ENCODE data around the gene TBX6.
A peak's percentile ranks its signal among the peaks of the same experiment; 100 is the strongest.

TBX6 gene

DNA sequence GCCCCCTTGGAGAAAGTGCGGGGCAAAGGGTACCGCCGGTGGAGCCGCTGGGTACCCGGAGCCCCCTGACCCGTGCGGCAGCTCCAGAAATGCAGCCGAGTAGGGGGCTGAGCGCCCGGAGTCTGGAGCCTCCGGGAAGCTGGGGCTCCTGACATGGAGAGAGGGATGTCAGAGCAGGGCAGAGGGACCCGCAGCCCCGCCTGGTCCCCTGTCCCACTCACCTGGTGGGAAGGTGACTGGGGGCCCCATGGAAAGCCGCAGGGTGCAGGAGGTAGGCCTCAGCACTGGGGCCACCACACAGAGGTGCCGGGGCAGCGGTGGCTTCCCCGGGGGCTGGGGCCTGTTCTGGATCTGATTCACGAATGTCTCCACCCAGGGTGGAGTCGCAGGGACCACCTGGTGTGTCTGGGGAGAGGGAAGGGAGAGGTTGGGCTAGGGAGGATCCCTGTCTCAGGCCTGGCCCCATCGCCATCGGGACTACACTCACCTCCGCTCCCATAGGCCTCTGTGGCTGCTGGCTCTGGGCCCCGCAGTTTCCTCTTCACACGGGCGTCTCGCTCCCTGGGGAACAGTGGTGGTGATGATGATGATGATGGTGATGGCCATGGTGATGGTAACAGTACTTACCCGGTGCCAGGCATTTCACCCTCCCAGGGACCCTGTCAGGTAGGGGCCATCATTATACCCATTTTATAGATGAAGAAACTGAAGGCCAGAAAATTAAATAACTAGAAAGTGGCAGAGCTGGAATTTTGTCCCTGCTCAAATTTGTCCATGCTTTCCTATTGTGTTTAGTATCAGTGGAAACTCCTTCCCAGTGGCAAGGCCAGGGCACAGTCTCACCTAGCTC lies 5.2 kb downstream of the TBX6 start:
- DNase-seq (ENCODE audit: low read depth) = no peak

- DNase-seq (ENCODE audit: low read depth) = no peak
Measured at GRCh38 chr16:30085820-30086219, 5.9 kb downstream of the TBX6 start.

DNA sequence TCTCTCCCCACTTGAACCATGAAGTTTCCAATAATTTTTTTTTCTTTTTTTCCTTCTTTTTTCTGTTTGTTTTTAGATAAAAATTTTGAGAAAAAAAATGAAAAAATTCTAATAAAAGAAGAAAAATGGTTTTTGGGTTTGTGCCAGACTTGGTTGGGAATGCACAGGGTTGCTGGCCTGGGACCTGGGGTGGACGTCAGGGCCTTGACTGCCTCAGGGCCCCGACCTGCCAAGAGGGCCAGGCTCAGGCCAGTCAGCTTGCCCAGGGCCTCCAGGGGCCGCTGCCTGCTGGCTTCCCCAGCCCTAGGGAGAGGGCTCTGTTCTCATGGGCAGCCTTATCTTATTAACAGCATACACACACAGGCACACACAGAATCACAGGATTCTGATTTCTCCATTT lies 6.5 kb downstream of the TBX6 start:
- DNase-seq (ENCODE audit: low read depth) = no peak

GRCh38 chr16:30084816-30085159 lies 6.9 kb downstream of the TBX6 start:
- DNase-seq (ENCODE audit: low read depth) = no peak

DNA sequence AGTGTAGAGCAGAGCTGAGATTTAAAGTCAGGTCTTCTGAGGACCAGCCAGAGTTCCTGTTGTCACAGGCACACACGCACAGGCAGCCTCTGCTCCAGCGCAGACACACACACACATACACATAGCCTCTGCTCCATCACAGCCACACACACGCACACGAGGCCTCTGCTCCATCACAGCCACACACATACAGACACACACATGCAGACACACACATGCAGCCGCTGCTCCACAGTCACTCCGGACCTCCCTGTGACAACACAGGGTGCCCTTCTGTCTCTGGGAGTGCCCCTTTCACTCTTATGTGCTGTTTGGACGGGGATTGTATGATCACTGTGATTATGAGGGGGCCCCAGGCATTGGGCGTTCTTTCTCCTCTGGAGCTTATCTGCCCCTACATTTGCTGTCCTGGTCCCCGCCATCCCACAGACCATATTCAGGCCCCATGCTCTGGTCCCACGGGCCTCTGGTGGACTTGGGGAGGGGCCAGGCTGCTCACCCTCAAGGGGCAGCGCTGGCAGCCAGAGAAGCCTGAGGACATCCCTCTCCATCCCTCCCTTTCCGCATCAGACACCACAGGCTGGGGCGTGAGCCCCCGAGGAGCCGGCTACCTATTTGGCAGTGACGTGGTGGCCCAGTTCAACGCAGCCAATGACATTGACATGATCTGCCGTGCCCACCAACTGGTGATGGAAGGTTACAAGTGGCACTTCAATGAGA lies 7.5 kb downstream of the TBX6 start:
- no peak for DNase-seq (ENCODE audit: low read depth)

- DNase-seq (ENCODE audit: low read depth) = no peak
Measured at GRCh38 chr16:30083216-30084055, 8.3 kb downstream of the TBX6 start.

DNA sequence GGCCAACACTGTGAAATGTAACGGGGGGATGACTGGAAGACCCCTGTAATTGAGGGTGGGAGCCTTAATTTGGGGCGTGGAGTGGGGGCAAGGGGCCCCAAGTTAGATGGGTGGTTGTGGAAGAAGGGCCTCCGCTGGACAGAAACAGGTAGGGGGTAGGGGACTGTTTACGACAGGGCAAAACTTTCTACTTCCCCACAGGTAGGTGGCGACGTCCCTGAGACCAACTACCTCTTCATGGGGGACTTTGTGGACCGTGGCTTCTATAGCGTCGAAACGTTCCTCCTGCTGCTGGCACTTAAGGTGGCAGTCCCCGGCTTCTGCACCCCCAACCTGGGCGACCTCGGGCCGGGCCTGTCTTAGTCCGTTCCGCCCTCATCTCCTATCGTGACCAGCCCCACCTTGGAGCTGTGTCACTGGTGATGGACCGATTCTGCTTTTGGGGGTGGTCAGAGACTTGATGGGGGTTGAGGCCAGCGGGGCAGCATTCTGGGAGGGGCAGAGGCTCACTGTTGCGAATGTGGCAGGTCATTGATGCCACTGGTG lies 9.1 kb downstream of the TBX6 start:
- no peak for DNase-seq (ENCODE audit: low read depth)

GRCh38 chr16:30079480-30079879 lies 12.2 kb downstream of the TBX6 start:
- DNase-seq (ENCODE audit: low read depth) = no peak

GRCh38 chr16:30078744-30079143 lies 13.0 kb downstream of the TBX6 start:
- no peak for DNase-seq (ENCODE audit: low read depth)

GRCh38 chr16:30077656-30078055 lies 14.1 kb downstream of the TBX6 start:
- no peak for DNase-seq (ENCODE audit: low read depth)

DNA sequence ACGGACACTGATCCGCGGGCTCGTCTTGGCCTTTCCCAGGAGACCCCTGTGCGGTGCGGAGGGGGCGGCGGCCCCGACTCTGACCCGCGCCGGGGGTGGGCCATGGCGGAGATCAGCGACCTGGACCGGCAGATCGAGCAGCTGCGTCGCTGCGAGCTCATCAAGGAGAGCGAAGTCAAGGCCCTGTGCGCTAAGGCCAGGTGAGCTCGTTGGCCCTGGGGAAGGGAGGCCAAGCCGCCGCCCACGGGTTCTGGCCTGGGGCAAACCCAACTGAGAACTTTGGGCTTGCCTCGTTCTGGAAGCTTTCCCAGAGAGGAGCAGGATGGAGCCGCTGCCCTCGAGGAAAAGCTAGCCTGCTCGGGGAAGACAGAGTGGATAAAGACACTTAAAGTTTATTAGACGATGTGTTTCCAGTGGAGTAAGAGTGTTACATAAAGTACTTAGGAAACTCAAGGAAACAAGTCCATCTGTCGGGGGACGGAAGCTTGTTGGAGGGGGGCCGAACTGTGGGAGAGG lies 15.4 kb downstream of the TBX6 start:
- DNase-seq (ENCODE audit: low read depth) = no peak

DNA sequence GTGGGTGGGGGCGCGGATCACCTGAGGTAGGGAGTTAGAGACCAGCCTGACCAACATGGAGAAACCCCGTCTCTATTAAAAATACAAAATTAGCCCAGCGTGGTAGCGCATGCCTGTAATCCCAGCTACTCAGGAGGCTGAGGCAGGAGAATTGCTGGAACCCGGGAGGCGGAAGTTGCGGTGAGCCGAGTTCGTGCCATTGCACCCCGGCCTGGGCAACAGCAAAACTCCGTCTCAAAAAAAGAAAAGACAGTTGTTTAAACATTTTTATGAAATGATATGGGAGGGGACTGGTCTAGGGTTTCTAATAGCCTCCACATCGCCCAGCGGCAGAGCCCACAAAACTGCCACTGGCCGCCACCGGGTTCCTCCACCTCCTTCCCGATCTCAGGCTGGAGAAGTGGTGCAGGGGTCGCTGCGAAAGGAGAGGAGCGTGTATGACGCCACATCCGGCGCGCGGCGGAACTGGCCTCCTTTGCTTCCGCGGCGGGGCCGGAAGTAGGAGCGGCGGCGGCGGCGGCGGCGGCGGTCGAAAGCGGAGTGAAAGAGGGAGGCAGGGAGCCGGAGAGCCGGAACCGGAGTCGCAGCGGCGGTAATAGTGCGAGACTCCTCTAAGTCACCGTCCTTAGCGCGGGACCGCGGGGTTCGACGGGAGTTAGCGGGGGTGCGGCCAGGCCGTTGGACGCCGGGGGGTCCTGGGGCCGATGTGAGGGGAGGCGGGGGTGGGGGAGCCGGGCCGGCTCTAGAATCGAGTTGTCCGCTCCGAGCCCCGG lies 16.0 kb downstream of the TBX6 start, which contains the start of gene PPP4C:
Gene PPP4C, plus strand, starts transcription at position 492 of the 773 bp plus-strand sequence. CDS start 384 bp downstream, outside the sequence.
- DNase-seq (ENCODE audit: low read depth) = peak; percentile 84

- DNase-seq (ENCODE audit: low read depth) = no peak
Measured at GRCh38 chr16:30070490-30070889, 21.2 kb downstream of the TBX6 start.

- no peak for DNase-seq (ENCODE audit: low read depth)
Measured at GRCh38 chr16:30069611-30070462, 21.9 kb downstream of the TBX6 start.

DNA sequence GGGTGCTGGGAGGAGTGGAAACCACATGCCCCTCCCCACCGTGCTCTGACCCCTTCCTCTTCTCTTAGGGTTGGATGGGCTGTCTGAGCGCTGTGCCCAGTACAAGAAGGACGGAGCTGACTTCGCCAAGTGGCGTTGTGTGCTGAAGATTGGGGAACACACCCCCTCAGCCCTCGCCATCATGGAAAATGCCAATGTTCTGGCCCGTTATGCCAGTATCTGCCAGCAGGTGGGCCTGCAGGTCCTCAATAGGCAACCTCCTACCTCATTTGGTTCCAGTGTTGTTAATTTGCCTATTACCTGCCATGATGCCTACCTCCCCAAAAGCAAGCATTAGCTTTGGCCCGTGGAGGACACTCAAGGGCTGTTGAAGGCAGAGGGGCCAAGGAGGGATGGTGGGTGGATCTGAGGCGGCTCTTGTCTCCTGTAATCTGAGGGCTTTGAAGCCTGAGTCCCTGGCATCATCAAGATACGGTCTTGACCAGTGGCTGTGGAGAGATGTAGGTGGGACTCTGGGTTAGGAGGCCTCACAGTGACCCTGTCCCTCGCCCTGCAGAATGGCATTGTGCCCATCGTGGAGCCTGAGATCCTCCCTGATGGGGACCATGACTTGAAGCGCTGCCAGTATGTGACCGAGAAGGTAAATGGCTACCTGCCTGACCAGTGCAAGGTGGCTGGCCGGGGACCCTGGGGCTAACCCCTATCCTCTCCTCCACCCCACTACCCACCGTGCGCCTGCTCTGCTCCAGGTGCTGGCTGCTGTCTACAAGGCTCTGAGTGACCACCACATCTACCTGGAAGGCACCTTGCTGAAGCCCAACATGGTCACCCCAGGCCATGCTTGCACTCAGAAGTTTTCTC lies 22.7 kb downstream of the TBX6 start:
- peak; percentile 38 for DNase-seq (ENCODE audit: low read depth)

DNA sequence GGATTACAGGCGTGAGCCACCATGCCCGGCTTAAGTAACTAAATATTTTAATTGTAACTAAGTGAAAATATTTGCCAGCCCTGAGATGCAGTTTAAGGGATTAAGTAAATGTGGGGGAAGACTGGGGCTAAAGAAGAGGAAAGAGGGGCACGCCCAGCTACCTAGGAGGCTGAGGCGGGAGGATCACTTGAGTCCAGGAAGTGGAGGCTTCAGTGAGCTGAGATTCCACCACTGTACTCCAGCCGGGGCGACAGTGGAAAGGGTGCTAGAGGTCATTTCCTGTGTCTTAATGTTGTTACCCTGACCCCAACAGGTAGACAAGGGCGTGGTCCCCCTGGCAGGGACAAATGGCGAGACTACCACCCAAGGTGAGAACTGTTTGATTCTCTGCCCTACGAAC lies 23.4 kb downstream of the TBX6 start:
- no peak for DNase-seq (ENCODE audit: low read depth)

DNA sequence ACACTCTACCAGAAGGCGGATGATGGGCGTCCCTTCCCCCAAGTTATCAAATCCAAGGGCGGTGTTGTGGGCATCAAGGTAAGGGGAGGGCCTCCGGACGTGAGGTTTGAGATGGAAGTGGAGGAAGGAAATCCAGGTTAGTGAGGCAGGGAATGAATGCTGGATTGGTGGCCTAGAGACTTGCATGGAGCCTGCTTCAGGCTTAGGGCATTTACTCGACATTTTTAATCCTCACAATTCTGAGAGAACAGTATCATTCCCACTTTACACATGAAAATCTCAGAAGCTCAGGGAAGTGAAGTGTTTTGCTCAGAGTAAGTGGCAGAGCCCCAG lies 24.2 kb downstream of the TBX6 start:
- DNase-seq (ENCODE audit: low read depth) = no peak

DNA sequence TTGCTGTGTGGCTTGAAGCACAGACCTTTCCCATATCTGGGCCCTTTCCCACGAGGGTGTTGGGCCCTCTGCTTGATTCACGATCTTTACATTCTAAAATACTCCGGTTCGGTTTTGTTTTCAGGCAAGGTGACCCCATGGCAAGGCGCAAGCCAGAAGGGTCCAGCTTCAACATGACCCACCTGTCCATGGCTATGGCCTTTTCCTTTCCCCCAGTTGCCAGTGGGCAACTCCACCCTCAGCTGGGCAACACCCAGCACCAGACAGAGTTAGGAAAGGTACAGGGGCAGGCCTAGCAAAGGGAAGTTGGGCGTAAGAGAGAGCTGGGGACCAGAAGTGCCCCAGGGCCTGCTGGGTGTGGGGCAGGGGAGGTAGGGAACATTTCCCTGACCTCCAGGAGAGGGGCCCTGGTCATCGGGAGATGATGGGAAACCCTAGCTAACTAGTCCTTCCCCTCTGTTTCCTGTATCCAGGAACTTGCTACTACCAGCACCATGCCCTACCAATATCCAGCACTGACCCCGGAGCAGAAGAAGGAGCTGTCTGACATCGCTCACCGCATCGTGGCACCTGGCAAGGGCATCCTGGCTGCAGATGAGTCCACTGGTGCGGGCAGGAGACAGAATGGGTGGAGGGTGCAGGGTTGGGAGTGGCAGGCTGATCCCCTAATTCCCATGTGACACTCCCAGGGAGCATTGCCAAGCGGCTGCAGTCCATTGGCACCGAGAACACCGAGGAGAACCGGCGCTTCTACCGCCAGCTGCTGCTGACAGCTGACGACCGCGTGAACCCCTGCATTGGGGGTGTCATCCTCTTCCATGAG lies 24.8 kb downstream of the TBX6 start:
- DNase-seq (ENCODE audit: low read depth) = no peak

Data from stimulated activated CD8-positive, alpha-beta memory T cell treated with anti-CD3 and anti-CD28 coated beads, Interleukin-12 subunit alpha, Interleukin-12 subunit beta, amount 100 ng/mL, for 1 hour (primary cell).